ENCODE measurements around the gene CSTPP1.

DNA sequence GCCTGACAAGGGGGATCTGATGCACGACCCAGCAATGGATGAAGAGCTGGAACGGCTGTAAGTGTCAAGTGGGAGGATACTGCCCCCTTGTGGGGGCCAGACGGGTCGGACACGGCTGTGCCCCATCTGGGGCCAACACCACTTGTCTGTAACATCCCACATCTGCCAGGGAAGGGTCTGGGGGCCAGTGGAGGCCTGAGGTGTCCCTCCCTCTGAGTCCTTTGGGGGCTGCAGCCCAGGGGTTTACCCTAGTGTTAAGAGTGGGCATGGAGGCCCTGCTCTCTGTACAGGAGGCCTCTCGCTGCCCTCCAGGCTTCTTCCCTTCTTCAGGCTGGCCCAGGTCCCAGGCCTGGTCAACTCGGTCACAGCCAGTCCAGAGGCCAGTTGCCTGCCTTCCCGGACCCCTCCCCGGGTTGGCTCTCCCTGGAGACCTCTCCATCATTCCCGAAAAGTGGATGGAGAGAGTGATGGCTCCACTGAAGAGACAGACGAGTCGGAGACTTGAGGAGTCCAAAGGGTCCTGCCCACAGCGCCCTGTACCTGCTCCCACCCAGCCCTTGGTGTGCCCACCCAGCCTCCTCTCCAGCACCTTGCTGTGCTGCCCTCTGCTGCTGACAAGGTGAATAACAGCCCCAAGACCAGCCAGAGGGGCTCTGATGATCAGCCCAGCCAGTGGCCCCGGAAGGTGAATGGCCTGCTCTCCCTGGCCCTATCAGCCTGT is 224.7 kb downstream of the CSTPP1 start:
- TF ChIP-seq POLR2AphosphoS5 (IDR thresholded peaks at IDR 0.05; ENCODE audit: low read depth, low read length) (no peak; the same call in 1 of the 2 replicates), REST (IDR thresholded peaks at IDR 0.05; ENCODE audit: insufficient read depth in 1 of 2, low read depth in 2 of 2, low read length in 2 of 2) (no peak), TAF1 (IDR thresholded peaks at IDR 0.05; ENCODE audit: borderline replicate concordance, insufficient read depth, low read length) (no peak), SIN3A (IDR thresholded peaks at IDR 0.05; ENCODE audit: borderline replicate concordance, insufficient read depth, low read length) (no peak), FOXP2 (optimal IDR thresholded peaks at IDR 0.05; ENCODE audit: borderline replicate concordance, extremely low read depth, extremely low read length, insufficient read depth) (no peak)

All from PFSK-1 (cell line).